ENCODE measurements around the gene LGALS3BP. TPM values are rescaled to one million over a fixed set of nuclear protein-coding genes. Genes with fewer than 3 reads are reported as not detected.

LGALS3BP gene
- total RNA-seq, 4 donors from 2014 or later, result 193 to 443 (median 390) TPM

- TF ChIP-seq CTCF (IDR thresholded peaks at IDR 0.05), result no peak
- TF ChIP-seq POLR2A (IDR thresholded peaks at IDR 0.05), result no peak
- Histone ChIP-seq H3K27me3 (no peaks in the 10 kb centered on the region), H3K4me1 (peaks cover 8 to 17% of the 10 kb centered on the region in 2 donors), H3K27ac (no peak overlapping the region), H3K4me3 (replicated peaks in 1 of 3) (no peak overlapping the region), H3K9me3 (no peaks in the 10 kb centered on the region), H3K36me3 (peaks cover 20 to 23% of the 10 kb centered on the region in 2 donors)
- intact Hi-C loops (cut with DNase I), result no loop called here
- no peak for DNase-seq
- 94% methylated on average over 33 of the region's 33 CpGs for WGBS, 2 donors
Measured at GRCh38 chr17:78991017-78991738, 11.5 kb upstream of the LGALS3BP start.

- H3K4me1 ChIP-seq, result peaks cover 8 to 17% of the 10 kb centered on the region in 2 donors
- peaks cover 15 to 17% of the 10 kb centered on the region in 2 donors for H3K36me3 ChIP-seq
- no peak for DNase-seq
- no peaks in the 10 kb centered on the region for H3K27me3 ChIP-seq
- TF ChIP-seq POLR2A (IDR thresholded peaks at IDR 0.05), result no peak
- TF ChIP-seq CTCF (IDR thresholded peaks at IDR 0.05), result no peak
- intact Hi-C loops (cut with DNase I), result no loop called here
- H3K4me3 ChIP-seq (replicated peaks in 1 of 3), result no peak overlapping the region
- H3K27ac ChIP-seq, result no peak overlapping the region
- no peaks in the 10 kb centered on the region for H3K9me3 ChIP-seq
- WGBS, 2 donors, result 96% methylated on average over 29 of the region's 29 CpGs
Measured at GRCh38 chr17:78990349-78991016, 10.8 kb upstream of the LGALS3BP start.

GRCh38 chr17:78988152-78988551 lies 8.4 kb upstream of the LGALS3BP start:
- 70% methylated on average over 6 of the region's 6 CpGs for WGBS, 2 donors
- no peaks in the 10 kb centered on the region for H3K27me3 ChIP-seq
- no peak for DNase-seq
- TF ChIP-seq CTCF (IDR thresholded peaks at IDR 0.05) (no peak), POLR2A (IDR thresholded peaks at IDR 0.05) (no peak)
- no peak overlapping the region for H3K27ac ChIP-seq
- H3K9me3 ChIP-seq, result no peaks in the 10 kb centered on the region
- peaks cover 10 to 17% of the 10 kb centered on the region in 2 donors for H3K36me3 ChIP-seq
- H3K4me3 ChIP-seq (replicated peaks in 1 of 3), result no peak overlapping the region
- intact Hi-C loops (cut with DNase I), result no loop called here
- H3K4me1 ChIP-seq, result peaks cover 8 to 17% of the 10 kb centered on the region in 2 donors

GRCh38 chr17:78986649-78987328 lies 7.1 kb upstream of the LGALS3BP start:
- Histone ChIP-seq H3K36me3 (peaks cover 10 to 13% of the 10 kb centered on the region in 2 donors), H3K4me1 (peaks cover 8 to 17% of the 10 kb centered on the region in 2 donors), H3K27ac (peak overlapping the region in 2 of 3 donors; percentile 21 to 44), H3K9me3 (no peaks in the 10 kb centered on the region), H3K27me3 (no peaks in the 10 kb centered on the region), H3K4me3 (replicated peaks in 1 of 3) (peak overlapping the region in 1 of 3 donors; percentile 3)
- intact Hi-C loops (cut with DNase I), result no loop called here
- DNase-seq, result no peak
- 8 to 16% methylated on average over 15 of the region's 15 CpGs for WGBS, 2 donors
- TF ChIP-seq POLR2A (IDR thresholded peaks at IDR 0.05) (no peak), CTCF (IDR thresholded peaks at IDR 0.05) (no peak)
